K562 treated with DMSO at 1 percent for 24 hours (cell line): ENCODE results near the gene PLXNA1. TPM values are rescaled to one million over a fixed set of nuclear protein-coding genes. Genes with fewer than 3 reads are reported as not detected.

ENCODE experiments used
- total RNA-seq: library from RNA; unstranded; fragments of 300-600 nt; gene quantifications from 2 replicates; pipeline ENCODE4 v1.2.3, GENCODE V29; 2022; ENCODE audit warnings: low read depth; ENCODE audit not compliant: insufficient read depth

Gene PLXNA1
- total RNA-seq = 56.6 and 67.9 TPM in 2 replicates

DNA sequence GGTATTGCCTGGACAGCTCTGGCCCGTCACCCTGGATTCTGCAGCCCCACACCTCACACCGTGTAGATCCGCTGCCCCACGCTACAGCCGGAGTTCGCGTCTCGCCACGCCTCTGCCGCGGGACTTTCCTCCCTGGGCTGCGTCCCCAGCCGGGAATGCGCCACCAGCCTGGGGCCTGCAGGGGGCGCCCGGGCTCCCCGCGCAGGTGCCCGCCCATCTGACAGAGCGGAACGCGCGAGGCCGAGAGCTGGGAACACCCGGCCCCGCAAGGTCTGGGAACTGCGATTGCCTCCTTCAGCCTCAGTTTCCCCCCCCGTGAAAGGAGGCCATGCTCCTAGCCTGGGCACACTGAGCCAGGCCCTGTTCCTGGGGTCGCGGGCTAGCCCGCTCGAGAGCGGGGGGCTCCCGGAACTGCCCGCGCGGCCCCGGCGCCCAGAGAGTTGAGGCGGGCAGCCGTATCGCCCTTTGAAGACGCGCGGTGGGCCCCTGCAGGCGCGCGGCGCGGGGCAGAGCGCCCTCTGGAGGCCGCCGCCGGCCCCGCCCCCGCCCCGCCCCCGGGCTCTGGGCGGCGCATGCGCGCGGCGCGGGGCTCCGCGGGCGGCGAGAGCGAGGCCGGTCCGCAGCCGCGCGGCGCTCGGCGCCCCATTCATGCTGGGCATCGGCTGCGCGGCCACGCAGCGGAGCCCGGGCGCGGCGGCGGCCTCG, at the start of gene PLXNA1:
Gene PLXNA1, plus strand, starts transcription at position 645 of the 705 bp plus-strand sequence. CDS start 5,479 bp downstream, outside the sequence.

Other genes with a start within 250 kb of the PLXNA1 start
- gene PRR23E, start 210.0 kb downstream of the PLXNA1 start, total RNA-seq = not detected in 2 replicates